Activated CD4-positive, alpha-beta T cell treated with anti-CD3 and anti-CD28 coated beads for 48 hours (primary cell): ENCODE measurements around the gene SYNGR4.
"Not testable (repeated sequence)": the region's sequence is repeated elsewhere in the genome, so short reads cannot be mapped to it uniquely, and the experiment has no call there.

Experiments used
- DNase-seq: peaks from one replicate; pipeline ENCODE4 v3.0.0-alpha.2; 2020

The SYNGR4 gene

GRCh38 chr19:48363810-48364597 lies at the start of gene SYNGR4, which contains the start of gene TMEM143:
Gene SYNGR4 (plus strand): TSS chr19:48364367. CDS start chr19:48365843, 1,476 bp downstream.
Gene TMEM143 (minus strand): TSS chr19:48363940. CDS start chr19:48363920, 20 bp downstream.
- DNase-seq: peak; percentile 98

- no peak for DNase-seq
These were observed 48.5 kb upstream of the SYNGR4 start for GRCh38 chr19:48315712-48316111.

DNA sequence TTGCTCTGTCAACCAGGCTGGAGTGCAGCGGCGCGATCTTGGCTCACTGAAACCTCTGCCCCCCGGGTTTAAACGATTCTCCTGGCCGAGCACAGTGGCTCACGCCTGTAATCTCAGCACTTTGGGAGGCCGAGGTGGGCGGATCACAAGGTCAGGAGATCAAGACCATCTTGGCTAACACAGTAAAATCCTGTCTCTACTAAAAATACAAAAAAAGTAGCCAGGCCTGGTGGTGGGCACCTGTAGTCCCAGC lies 46.5 kb upstream of the SYNGR4 start:
- DNase-seq: not testable (repeated sequence)

DNA sequence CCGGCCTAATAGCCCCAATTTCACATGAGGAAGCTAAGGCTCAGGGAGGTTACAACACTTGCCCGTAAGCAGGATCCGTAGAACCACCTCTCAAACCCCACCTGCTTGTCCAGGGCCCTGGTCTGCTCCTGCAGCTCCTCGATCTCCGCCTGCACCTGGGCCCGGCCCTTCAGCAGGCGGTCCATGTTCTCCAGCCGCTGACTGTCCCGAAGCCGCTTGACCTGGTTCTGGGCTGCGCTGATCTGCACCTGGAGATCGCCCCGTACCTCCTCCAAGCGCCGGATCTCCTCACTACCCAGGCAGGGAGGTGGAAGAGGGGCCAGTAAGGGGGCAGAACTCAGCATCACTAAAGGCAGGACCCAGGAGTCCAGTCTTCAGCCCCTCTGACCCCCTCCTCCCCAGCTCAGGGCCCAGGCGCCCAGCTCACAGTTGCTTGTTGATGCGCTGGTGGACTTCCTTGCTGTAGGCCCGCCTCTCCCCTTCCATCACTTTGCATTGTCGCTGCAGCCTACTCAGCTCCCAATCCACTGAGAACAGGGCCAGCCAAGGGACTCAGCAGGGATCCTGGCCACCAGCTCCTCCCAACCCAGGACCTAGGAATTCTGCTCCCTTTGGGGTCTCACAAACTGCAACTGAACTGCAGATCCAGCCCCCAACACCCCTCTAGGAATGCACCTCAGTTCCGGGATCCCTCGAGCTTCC lies 45.7 kb upstream of the SYNGR4 start:
- DNase-seq: no peak

DNA sequence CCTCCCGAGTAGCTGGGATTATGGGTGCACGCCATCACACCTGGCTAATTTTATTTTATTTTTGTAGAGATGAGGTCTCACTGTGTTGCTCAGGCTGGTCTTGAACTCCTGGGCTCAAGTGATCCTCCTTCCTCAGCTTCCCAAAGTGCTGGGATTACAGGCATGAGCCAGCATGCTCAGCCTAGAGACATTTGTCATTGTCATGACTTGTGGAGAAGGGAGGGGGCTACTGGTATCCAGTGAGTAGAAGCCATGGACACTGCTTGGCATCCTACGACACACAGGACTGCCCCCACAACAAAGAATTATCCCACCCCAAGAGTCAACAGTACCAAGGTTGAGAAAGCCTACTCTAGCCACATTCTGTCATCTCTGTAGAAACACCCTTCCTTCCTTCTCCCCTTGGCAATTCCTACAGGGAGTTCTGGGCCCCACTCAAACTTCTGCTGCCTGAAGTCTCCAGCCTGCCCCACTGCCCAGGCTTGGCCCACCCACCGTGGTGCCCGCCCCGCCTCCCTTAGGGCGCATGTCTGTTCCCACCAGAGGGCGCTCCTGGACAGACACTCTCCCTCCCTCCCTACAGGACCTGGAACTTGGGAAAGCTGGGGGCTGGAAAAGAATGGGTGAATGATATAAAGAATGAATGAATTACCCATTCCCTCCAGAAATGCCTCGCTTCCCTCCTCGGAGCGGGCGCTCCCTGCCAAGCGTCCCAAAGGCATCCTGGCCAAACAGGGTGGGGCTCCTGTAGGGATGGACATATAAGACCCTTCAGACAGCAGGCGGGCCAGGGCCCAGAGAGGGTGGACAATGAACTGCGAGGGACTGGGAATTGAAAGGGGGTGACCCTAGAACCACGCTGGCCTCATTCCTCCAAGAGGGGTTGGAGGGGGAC lies 44.3 kb upstream of the SYNGR4 start:
- DNase-seq: peak; percentile 84

- DNase-seq: peak; percentile 98
These were observed 42.9 kb upstream of the SYNGR4 start for GRCh38 chr19:48321372-48321621.

DNA sequence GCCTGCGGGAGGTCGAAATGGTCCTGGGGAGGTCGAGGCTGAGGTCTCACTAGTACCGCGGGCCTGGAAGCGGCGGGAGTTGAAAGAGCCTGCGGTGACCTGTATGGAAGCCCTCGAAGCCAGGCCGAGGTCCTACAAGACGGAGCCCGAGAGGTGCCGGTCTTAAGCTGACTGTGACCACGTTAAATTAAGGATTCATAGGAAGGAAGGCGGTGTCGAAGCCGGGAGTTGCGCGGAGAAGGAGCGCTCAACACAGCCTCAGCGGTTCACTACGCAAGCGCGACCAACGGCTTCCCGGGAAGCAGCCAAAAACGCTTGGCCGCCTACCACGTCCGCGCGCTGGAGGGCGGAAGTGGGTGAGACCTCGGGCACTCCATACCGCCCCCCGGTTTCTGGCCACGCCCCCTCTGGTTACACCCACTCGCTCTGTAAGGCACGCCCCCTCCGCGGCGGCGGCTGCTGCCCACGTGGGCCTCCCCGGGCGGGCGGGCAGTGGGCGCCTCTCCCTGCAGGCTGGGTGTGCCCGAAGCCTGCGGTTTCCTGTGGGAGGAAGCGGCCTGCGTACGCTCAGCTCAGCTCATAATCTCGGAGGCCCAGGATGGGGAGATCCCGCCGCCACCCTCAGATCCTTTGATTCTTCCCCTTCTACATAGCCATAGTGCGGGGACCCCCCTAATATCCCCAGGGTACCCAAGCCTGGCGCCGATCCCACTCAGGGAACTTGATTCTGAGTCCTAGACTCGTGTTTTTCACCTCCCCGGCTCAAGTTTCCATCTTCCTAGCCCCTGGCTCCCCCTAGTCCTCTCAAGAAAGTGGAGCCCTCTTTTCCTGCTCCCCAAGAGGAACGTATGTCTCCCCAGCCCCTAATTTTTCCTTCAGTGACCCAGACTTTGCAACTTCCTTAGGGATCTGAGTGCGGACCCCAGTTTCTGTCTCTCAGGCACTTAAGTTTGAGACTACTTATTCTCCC lies 42.3 kb upstream of the SYNGR4 start:
- peak; percentile 97 for DNase-seq

GRCh38 chr19:48325265-48325910 lies 38.8 kb upstream of the SYNGR4 start, which contains the start of gene EMP3:
Gene EMP3 (plus strand): TSS chr19:48325552. CDS start chr19:48326845, 1,293 bp downstream.
- peak; percentile 91 for DNase-seq

DNA sequence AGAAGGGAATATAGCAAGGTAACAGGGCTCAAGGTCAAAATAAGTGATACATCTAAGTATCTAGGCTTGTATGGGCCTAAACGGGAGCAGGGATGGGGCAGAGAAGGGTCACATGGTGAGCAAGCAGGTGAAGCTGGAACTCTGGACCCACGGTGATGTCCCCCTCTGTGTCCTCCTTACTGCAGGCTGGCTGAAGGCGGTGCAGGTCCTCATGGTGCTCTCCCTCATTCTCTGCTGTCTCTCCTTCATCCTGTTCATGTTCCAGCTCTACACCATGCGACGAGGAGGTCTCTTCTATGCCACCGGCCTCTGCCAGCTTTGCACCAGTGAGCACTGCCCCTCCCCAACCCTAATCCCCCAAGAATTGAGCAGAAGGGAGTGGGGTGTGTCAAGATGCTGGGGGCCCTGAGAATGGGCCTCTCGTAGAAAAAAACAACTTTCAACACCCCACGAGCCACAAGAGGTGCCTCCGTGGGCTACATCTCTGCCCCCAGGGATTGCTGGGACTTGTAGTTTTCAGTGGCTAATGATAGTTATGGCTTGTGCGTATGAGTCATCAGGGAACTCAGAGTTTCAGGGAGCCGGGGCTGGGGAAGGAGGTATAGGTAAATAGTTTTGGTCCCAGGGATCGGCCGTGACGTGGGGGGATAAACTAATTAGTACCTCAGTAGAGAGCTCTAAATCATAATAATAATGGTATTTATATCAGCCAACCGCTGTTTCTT lies 34.8 kb upstream of the SYNGR4 start:
- DNase-seq: peak; percentile 56

GRCh38 chr19:48330012-48330681 lies 34.0 kb upstream of the SYNGR4 start:
- DNase-seq: peak; percentile 90

DNA sequence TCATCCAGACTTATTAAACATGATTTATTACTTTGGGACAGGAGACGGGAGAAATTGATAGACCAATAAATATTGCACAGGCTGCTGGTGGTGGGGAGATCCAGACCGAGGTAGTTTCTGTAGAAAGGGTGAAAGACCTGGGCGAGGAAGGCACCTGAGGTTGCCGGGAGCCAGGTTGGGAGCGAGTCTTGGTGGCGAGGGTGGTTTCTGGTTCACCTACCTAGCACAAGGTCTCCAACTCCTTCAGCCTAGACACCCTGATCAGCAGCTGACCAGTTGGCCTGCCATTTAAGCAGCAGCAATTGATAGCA lies 31.9 kb upstream of the SYNGR4 start:
- DNase-seq: no peak

GRCh38 chr19:48332662-48333466 lies 31.3 kb upstream of the SYNGR4 start:
- peak; percentile 95 for DNase-seq

DNA sequence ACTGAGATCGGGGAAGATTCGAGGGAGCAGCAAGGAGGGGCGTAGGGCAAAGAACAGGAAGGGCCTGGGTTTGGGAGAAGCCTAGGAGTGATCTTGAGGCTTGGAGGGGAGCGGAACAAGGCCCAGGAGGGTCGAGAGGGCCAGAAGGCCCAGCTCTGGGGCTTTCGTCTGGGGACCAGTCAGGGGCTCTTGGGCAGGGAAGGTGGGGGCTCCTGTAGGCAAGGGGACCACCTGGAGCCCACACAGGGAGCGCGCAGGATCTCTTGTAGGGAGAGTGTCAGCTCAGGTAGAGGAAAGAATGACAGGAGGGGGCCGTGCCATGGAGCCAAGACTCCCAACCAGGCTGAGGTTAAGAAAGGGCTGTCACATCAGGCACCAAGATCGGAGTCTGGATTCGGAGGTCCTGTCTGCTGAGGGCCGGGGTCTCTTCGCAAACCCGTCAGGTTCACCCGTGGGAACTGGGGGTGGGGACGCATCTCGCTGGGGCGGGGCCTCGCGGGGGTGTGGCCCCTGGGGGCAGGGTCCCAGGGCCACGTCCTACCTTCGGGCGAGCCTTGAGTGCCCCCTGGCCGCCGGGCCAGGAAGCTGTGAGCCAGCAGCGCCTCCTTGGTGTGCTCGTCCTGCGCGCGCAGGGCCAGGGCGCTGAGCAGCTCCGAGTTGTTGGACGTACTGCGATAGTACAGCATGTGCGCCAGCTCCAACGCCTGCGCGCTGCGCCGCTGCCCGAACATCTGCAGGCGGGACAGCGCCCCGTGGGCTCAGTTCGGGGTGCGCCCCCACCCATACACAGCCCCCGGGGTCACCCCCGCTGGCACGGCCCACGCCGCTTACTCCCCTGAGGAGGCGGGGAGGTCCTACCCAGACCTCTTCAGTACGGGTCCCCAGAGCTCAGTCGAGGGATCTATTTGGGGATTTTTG lies 30.4 kb upstream of the SYNGR4 start:
- peak; percentile 96 for DNase-seq

GRCh38 chr19:48338253-48338755 lies 25.9 kb upstream of the SYNGR4 start:
- DNase-seq: no peak

GRCh38 chr19:48338802-48339503 lies 25.2 kb upstream of the SYNGR4 start:
- no peak for DNase-seq

- no peak for DNase-seq
These were observed 23.2 kb upstream of the SYNGR4 start for GRCh38 chr19:48340995-48341394.

DNA sequence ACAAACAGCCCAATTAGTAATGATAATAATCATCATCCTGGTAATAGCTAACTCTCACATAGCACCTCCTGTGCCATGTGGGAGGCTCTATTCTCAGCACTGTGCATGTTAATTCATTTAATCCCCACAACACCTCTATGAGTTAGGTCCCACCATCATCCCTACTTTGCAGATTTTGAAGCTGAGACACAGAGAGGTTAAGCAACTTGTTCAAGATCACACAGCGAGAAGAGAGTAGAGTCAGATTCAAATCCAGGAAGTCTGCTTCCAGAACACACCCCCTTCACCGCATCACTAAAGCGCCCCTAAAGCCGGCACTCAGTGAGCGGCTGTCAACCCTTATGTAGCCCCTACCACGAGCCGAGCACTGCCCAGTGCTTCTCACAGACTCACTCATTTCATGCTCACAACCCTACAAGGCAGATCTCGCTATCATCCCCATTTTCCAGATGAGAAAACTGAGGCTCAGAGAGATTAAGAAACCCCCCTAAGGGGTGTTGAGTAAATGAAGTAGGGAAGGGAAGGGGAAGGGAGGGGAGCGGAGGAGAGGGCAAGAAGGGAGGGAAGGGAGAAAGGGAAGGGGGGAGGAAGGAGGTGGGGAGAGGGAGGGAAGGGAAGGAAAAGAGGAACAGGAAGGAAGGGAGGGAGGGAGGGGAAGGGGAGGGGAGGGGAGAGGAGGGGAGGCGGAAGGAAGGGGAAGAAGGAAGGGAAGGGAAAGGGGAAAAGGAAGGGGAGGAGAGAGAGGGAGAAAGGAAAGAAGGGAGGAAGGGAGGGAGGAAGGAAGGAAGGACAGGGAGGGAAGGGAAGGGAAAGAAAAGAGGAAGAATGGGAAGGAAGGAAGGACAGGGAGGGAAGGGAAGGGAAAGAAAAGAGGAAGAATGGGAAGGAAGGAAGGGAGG lies 22.4 kb upstream of the SYNGR4 start:
- no peak for DNase-seq
